Endometrium (tissue), 2 donors: ENCODE data around the gene NEDD4L.

Experiments
- FAIRE-seq: peaks from 2 replicates; lab custom pipeline; 2012; peaks lifted over from hg19 to GRCh38; lab: Jason Lieb, UNC
- donor health status: control.
- donor health status: control.

The NEDD4L gene

DNA sequence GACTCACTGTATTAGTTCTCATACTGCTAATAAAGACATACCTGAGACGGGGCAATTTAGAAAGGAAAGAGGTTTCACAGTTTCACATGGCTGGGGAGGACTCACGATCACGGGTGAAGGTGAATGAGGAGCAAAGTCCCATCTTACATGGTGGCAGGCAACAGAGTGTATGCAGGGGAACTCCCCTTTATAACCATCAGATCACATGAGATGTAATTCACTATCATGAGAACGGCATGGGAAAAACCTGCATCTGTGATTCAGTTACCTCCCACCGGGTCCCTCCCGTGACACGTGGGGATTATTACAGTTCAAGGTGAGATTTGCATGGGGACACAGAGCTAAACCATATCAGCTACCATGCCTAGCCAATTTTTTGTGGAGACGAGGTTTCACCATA lies 168.2 kb downstream of the NEDD4L start:
- no peak for FAIRE-seq

DNA sequence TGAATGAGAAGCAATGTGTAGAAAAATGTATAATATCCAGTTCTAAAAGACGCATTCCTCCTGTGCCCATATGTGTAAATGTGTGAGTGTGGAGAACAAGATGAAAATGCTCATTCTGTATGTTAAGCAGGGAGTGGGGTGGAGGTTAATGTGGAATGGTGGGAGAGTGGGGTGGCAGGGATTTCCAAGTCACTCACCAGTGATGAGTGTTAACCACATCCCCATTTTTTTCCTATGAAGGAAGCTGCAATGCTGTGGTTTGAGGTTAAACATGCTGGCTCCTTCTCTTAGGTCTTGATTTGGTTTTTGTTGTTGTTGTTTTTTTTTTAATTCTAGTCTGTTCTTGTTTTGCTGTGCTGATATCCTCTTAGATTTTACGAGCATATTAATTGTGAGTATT lies 169.4 kb downstream of the NEDD4L start:
- no peak for FAIRE-seq

DNA sequence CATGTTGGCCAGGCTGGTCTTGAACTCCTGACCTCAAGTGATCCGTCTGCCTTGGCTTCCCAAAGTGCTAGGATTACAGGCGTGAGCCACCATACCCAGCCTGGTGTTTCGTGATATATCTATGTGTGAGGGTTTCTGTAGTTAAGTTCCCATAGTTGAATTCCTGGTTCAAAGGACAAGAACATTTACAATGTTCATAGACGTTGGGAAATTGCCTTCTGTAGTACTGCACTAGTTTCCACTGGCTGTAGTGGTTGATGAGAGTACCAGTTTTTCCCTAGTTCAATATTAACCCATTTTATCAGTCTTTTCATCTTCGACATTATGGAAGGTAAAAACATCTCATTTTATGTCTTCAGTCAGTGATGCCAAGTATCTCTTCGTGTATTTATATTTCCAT lies 171.0 kb downstream of the NEDD4L start:
- FAIRE-seq, result no peak

DNA sequence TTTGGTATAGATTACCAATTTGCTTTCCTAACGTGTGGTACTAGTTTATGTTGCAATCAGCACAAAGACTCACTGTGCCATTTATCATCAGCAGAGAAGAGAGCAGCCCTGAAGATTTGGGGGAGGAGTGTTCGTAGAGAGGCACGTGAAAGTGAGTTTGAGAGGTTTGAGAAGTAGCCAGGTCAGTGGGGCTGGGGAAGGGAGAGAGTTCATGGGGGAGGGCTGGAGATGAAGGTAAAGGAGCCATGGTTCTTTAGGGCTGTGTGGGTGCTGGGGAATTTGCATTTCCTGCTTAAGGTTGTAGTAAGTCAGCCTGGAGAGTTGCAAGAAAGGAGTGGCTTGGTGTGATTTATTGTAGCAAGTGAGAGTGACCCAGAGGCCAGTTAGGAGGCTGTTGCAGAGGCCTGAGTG lies 172.1 kb downstream of the NEDD4L start:
- no peak for FAIRE-seq

DNA sequence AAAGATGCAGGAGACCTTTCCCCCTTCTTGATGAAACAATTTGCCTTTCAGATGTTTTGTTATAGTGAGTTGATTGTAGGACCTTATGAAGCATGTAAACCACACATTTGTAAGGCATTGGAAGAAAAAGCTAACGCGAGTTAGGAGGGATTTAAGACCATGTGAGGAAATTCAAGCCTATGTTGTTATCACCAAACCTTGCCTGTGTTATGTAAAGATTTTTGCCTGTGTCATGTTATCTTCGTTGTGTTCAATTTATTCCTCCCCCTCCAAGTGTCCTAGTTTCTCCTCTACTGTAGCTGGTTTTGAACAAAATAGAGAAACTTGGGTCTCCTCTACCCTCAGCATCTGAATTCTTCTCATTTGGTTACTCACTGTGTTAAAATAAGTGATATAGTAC lies 173.0 kb downstream of the NEDD4L start:
- FAIRE-seq, result no peak

DNA sequence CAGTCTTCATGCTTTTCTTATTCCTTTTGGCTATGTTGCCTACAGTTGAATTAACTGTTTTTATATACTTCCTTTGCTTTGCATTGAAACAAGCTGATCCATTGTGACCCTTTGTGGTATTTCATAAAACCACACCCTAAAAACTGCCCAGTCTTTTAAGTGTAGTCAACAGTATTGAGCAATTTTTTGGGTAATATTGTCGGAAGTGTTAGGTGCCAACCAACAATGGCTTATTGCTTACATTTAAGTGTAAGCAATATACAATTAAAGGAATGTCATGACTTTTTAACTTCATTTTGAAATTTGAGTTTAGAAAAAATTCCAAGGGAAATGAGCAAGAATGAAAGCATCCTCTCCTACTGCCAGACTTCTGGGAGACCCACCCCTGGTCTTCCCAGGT lies 174.1 kb downstream of the NEDD4L start:
- no peak for FAIRE-seq

DNA sequence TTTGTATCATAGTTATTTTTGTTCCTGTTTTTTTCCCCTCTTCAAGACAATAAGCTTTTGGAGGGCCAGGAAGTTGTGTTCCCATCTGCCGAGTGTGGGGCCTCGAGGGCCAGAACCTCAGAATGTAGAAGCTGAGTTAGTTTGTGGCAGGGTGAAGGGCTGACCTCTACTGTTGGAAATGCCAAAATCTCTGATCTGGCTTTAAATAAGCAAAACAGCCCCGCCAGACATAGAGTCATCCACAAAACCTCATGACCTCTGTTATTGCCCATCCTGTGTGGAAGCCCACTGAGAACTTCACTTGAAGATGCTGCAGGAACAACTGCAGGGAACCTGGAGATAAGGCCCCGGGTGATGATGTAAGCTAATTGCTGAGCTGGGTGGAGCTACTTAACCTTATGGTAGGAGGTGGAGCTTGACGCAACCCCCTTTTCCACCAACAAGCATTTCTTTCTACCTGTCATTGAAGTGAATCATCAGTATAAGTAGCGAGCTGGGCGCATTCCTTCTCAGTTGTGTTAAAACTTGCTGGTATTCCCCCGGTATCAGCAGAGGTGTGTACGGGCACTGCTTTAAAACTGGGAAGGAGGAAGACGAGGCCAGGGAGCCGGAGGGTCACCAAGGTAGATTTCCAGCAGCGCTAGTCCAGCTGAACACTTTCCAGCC lies 177.2 kb downstream of the NEDD4L start:
- no peak for FAIRE-seq

DNA sequence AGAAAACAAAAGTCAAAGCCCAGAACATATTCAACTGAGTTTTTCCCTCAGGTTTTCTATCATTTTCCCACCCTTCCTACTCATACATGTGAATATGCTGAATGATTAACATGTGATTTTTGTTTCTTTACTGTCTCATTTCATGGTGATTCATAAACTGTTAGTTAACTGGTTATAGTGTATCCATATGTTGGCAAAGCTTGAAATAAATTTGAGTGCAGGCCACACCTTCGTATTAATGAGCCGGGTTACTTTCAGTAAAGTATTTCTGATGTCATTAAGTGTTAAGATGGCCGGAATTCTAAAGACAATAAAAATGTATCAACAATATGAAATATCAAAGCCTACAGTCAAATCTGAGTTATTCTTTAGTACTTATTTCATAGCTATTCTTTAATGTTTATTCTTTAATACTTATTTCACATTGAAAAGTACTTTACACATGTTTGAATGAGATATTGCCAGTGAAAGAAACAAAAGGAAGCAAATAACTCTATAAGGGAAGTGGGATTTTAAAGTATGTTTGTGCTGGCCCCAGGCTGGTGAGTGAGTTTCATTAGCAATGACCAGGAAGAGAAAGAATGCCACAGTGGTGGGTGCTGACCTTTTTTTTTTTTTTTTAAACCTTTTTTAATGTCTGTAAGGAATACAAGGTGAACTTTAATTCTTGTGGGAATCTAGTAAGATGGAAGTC lies 178.6 kb downstream of the NEDD4L start:
- no peak for FAIRE-seq

DNA sequence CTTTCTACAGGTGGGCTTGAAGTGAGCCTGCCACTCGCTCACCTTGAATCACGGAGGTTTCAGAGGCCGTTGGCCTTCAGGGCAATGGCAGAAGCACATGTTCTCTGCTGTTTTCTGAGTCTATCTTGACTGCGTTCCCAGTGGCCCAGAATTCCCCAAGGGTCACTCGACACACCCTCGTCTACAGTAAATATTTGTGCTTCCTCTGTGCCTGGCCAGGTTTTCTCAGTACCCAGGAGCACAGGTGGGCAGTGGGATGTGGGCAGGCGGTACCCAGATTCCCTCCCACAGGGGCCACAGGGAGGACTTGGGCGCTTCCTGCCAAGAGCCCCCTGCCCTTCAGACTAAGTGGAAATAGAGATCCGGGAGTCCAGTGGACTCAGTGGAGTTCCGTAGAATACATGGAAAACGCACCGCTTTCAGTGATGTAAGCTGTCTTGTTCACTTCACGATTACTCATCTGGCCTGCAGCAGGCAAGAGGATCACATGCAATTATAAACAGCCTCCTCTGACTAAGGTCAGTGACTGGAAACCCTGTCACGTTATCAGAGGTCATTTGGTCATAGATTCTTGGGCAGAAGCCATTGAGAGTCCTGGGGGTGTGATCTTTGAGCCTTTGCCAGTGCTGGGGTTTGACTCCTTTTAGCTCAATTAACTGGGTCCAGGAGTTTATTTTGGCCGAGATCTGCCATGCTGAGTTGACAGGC lies 179.8 kb downstream of the NEDD4L start:
- no peak for FAIRE-seq

DNA sequence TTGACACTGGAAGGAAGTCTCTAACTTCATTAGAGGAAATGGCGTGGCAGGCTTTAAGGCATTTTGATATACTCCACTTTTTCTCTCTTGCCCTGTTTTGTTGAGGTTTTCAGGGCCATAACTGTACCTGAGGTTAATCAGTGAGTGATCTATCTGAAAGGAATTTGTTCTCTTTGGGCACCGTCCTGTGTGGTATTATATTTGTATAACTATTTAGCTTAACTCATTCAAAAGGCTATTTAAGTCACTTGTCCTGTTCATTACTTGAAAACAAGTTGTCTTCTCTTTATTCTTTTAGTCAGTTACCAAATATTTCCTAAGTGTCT lies 180.4 kb downstream of the NEDD4L start:
- no peak for FAIRE-seq

DNA sequence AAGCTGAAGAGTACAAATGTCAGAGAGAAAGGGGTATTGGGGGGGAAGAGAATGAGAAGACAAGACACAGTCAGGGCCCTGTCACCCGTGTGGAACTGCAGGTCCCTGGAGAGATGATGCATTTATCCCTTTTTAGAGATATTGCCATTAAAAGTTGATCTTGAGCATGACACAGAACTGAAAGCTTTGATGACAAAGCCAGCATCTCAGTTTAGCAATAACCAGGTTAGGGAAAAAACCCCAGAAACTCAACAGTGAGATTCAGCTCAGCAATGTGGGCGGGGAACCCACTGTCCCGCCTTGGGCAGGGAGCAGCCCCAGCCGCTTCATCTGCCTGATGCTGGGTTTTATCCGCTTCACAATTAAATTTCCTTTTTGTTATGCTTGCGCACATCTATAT lies 181.1 kb downstream of the NEDD4L start:
- no peak for FAIRE-seq

DNA sequence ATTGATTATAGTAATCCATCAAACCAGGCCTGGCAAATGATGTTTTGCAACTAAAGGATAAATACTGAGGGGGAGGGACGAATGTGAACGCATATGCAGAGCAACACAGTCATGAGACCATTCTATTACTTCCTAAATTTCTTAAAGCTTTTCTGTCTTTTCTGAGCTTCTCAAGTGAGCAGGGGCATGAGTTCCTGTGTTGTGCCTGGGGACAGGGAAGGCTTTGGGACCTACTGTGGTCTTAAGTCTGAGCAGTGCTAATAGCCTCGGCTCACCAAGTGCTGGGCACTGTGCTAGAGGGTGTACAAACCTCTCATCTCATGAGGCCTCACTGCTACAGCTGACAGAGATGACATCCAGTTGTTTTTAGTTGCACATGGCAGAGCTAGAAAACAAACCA lies 182.4 kb downstream of the NEDD4L start:
- no peak for FAIRE-seq

DNA sequence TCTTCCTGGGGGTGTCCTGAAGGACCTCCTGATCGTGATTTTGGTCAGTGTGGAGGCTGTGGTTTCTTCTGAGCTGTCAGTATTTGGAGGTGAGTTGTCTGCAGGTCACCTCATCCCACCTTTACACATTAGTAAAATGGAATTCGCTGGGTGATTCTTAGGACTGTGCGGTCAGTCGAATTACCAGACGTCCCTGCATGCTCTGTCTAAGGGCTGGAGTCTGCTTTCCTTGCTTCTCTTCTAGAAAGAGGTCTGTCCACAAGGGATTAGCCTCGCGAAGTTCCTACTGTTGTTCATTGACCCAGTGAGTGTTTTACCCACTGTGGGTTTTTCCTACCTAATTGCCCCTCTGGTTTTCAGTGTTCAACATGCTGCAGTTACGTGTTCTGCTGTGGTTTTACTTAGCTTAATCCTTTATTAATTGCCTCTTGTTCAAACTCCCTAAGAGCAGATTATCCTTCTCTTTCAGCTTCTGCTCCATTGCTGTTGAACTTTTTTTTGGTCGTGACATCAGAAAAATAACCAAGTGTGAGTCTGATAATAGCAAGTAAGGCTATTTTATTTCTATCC lies 183.4 kb downstream of the NEDD4L start:
- FAIRE-seq, result no peak

DNA sequence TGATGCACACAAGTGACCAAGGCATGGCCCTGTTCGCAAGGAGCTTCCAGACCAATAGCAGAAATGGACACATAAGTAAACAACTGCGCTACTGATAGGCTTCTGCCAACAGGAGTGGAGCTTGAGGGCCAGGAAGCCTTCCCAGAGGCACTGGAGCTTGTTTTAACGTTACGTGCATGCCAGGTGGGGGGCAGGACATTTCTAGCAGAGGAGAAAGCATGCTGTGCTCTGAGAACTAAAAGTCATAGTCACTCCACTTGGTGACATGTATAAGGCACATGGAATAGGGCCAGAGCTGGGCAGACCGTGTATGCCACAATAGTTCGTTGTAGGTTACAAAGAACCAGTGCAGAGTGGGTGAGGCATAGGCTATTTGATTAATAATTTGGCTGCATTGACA lies 184.2 kb downstream of the NEDD4L start:
- FAIRE-seq, result no peak

DNA sequence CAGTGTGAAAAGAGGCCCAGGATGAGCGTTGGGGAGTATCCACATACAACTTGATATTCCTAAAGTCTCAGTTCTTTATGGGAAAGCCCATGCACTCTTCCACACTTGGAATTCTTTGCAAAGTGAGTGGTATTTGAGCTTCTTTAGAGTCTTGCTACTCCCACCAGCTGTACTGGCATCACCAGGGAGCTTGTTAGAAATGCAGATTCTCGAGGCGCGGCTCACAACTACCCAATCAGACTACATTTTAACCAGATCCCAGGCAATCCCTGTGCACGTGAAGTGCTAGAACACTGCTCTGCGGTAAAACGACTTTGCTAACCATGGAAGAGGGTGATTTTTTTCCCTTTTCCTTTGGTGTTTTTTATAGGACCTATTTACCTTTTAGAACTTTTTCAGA lies 184.7 kb downstream of the NEDD4L start:
- FAIRE-seq, result no peak

DNA sequence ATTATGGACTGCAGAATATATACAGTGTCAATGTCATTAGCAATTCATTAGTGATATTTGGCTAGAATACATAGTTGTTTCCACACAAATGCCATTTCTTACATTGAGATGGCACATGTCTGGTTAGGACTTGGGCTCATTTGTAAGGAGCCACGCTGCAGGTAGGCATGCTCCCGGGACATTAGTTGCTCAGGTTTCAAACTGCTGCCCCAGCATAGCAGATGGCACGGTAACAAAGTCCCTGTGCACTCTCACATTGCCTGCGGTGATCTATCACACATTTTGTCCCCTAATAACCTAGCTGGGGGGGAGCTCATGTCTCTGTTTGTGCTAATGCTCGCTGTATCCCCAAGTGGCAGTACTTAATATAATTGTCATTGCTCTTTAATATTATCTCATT lies 185.1 kb downstream of the NEDD4L start:
- FAIRE-seq, result no peak

DNA sequence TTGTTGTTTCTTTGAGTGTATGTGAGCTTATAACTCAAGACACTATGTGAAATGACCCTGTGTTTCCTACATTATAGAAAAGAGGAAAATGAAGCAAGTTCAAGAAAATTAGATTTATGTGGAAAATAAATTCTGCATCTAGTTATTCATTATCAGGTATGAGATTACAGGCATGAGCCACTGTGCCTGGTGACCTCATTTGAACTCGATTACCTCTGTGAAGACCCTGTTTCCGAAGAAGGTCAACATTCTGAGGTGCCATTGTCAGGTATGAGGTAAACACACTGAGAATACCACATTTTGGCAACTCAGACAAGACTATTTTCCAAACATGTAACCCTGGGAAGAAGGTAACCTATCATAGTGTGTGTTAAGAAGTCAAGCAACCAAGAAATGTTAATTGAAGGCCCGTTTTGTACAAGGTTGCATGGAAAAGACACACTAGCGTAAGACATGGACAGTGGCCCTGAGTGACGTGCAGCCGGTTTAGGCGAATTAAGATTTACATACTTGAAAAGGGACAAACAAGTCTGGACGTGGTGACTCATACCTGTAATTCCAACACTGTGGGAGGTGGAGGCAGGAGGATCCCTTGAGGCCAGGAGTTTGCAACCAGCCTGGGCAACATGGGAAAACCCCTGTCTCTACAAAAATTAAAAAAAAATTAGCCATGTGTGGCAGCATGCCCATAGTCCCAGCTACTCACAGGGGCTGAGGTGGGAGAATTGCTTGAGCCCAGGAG lies 186.6 kb downstream of the NEDD4L start:
- FAIRE-seq, result no peak

DNA sequence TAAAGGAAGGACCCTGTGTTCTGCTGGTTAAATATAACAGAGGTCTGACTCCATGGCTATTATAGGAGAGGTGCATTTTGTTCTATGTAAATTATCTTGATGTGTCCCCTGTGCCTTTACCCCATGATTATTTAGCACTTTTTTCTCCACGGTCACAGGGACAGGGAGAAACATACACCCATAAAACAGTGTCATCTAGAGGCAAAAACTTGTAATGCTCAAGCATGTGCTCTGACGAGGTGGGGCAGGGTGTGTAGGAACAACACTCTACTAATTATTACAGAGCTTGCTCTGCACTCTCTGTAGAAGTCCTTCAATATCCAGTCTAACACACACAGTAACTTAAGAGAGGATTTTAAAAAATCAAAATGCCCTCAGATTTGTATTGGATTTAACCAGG lies 187.9 kb downstream of the NEDD4L start:
- no peak for FAIRE-seq

DNA sequence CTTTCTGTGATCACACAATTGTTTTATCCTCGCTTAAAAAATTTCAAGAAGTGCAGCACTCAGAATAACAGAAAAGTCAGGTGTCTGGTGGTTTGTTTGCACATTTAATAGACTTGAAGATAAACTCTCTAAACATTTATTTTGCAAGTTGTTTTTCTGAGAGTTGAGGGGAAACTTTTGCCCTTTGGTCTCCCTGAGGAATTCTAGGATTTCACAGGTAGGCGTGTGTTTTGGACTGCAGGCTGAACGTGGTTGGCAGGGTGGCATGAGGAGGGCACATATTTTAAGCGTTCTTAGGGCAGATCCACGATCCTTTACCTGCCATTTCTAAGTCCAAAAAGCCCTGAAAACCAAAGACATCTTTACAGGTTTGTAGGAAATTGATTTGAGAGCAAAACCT lies 188.6 kb downstream of the NEDD4L start:
- no peak for FAIRE-seq

DNA sequence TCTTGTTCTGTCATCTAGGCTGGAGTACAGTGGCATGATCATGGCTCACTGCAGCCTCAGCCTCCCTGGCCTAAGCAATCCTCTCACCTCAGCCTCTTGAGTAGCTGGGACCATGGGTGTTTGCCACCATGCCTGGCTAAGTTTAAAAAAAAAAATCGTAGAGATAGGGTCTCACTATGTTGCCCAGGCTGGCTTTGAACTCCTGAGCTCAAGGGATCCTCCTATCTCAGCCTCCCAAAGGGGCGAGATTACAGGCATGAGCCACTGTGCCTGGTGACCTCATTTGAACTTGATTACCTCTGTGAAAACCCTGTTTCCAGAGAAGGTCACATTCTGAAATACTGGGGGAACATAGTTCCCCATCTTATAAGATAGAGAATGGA lies 190.3 kb downstream of the NEDD4L start:
- no peak for FAIRE-seq

DNA sequence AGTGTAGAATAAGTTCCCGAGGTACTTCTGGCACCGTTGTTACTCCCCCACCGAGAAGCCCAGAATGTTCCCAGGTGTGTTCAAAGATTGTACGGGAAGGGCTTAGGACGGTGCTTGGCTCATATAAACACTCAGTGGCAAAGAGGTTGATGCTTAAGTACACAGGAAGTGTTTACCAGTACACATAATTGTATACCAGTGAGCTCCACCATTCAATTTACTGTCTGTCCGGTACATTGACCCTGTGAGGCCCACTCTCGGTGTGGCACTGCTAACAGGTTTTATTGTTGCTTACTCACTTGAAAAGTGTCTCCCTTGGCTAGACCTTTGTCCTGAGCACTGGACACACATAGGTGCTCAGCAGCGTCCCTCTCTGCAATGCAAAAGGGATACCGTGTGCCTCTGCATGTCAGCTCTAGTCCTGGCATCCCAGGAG lies 191.0 kb downstream of the NEDD4L start:
- FAIRE-seq, result no peak

DNA sequence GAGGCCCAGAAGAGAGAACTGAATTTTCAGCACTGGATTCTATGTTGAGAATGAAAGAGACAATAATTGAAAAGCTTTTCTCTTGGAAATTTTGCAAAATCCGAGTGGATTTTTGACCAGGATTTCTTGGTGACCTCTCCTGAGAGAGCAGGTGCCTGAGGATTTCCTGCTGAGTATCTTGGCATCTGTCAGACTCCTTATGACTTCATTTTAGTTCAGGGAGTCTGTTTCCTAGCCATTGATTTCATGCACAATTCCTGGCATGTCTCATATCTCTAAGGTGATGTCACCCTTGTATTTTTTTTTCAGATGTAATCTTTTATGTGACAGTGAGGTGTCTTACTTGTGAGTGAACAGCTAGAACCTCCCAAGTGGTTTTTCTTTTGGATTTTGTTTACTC lies 195.9 kb downstream of the NEDD4L start:
- no peak for FAIRE-seq
